ENCODE results near the gene SORCS2.

SORCS2 gene

DNA sequence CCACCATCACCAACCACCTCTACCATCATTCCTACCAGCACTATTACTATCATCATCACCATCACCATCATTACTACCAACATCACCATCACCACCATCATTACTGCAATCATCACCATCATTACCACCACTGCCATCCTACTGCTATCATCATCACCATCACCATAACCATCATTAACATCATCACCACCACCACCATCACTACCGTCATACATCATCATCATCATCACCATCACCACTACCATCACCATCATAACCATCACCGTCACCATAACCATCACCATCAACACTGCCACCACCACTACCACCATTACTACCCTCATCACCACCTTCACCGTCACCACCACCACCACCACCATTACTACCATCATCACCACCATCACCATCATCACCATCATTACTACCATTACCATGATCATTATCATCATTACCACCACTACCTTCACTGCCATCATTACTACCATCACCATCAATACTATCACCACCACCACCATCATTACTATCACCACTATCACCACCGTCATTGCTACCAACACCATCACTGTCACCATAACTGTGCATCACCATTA lies 170.6 kb downstream of the SORCS2 start:
- no peak for DNase-seq

DNA sequence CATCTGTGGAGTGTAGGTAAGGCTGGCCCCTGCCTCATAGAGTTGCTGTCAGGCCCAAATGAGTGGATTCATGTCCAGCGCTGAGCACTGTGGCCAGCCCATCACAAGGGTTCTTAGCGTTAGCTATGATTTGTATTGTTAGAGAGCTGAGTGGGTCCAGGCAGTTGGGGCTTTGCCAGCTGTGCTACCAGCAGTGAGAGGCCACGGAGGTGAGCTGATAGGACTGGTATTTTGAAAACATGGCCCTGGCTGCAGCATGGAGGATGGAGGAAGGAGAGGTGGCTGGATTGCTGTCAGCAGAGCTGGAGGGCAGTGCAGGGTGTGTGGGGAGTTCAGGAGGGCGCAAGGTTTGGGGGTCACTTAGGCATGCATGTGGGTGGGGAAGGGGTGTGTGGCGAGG lies 172.6 kb downstream of the SORCS2 start:
- no peak for DNase-seq

DNA sequence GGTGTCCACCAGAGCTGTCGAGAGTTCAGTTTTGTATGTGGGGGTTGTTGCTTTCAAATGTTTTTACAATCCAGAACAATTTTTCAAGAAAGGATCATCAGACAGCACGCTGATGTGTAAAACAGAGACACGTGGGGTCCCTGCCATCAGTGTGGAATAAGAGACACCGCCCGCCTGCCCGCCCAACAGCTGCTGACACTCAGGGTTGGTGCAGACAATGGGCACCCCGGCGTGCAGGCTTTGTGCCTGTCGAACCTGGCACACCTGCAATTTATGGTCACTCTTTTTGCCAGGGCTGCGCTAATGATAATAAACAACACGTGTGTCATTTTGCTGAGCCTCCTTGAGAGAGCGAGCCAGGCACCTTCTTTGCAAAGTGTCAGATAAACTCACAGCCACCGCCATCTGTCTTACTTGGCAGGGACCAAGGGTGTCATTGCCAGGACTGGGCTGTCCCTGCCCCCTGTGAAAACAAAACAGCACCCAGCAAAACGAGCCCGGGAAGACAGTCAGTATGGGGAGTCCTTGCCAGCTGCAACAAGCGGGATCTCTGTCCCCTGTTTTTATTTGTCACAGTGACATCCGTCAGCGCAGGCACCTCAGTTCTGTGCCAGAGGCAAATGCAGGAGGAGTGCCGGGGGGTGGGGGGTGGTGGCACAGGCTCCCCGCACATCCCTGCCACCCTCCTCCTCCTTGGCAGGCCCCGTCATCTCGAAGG lies 173.3 kb downstream of the SORCS2 start:
- DNase-seq, result no peak

DNA sequence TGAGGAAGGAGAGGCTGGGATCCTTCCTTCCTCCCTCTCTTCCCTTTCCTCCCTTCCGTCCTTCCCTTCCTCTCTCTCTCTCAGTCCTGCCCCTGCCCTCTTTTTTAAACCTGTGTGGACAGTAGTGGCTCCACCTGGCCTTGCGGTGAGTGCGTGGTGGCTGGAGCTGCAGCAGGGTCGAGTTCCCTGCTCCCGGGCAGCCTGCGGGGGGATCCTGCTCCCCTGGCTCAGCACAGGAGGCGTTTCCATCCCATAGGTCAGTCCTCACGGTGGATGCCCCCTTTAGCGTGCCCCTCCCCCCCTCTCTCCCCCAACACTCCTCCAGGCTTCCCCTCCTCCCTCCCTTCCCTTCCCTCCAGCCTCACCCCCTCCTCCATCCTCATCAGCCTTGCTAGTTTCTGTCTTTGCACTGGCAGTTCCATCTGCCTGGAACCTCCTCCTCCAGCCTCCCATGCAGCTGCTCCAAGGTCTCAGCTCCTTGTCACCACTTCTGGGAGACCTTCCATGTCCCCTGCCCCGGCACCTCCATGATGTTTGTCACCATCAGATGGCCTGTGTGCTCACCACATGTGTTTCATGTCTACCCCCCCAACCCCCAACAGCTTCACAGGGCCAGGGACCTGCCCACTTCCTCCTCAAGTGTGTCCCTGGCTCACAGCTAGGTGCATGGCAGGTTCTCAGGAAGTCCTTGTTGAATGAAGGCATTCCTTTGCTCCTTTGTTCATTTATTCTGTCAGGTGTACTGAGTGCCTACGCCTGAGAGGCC lies 174.0 kb downstream of the SORCS2 start:
- DNase-seq, result no peak

DNA sequence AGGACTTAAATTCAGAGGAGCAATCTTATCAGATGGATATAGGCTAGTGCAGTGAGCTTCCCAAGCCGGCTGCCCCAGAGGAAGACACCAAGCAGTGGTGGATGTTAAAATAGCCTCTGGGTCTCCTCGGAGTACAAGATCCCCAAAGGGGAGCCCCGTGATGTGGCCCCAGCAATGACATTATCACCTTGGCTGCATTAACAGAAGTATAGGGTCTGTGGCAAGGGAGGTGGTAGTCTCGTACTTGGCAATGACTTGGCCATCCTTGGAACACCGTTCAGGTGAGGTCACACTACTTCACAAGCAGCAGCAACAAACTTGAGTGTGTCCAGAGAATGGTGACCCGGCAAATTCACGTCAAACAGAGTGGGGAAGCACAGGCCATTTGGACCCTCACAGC lies 174.6 kb downstream of the SORCS2 start:
- no peak for DNase-seq

DNA sequence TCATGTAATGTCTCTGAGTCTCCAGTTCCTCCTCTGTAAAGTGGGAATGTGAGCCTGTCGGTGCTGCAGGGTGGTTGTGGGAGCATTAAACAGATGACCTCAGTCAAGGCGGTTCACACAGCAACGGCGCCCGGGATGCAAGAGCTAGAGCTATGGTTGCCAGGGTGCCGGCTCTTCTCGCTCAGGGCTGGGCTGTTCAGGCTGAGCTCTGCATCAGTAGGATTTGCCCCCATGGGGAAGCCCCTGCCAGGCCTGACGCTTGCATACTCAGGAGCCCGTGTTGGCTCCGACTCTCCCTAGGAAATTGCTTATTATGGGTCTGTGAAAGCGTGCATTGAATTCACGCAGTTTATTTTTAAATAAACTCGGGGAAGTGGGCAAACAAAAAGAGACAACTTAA lies 175.1 kb downstream of the SORCS2 start:
- DNase-seq, result no peak

DNA sequence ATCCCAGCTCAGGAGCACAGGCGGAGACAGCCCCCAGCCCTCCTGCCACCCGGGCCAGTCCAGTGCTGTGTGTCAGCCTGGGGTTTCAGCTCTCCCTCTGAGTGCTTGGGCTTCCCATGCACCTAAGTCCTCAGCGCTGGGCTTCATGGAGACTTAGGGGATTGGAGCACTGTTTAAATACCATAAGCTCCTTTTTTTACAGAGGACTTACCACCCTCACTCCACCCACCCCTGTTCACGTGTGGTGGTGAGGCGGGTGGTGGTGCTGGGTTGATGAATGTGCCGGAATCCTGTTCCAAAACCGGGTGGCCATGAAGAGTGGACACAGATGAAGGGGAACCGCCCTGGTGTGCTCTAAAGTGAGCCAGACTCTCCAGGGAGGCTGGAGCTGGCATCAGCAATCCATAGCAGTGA lies 175.5 kb downstream of the SORCS2 start:
- DNase-seq, result no peak

DNA sequence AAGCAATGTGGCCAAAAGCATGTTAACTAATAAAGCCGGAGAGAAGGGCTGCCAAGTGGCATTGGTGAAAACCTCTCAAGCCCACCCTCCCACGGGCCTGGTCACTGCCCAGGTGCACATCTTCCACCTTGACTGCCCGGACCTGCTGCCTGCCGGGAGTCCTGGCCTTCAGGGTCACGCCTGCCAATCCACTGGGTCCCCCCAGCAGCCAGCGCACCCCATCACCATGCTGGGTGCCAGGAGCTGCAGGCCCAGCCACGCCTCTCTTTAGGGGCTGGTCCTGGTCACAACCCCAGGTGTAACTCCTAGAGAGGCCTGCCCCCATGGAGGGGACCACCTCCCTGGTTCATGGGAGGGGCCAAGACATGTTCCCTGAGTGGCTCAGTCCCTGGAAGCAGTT lies 176.0 kb downstream of the SORCS2 start:
- DNase-seq, result no peak

DNA sequence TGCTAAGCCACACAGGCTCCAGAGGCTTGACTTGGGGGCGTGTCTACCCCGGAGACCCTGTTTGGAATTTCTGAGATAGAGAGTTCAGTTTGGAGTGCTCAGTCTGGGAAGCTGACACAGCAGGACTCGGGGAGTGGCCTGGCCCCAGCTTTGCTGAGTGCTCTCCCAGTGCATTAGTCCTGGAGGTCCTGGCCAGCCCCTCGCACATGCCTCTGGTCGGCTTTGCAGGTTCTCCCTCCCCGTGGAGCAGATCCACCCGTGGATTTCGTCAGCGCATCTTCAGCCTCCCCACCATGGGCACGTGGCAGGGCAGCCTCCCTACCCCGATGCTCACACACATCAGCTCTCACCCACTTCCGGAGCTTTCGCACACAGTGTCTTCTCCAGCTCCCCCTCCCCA lies 177.2 kb downstream of the SORCS2 start:
- no peak for DNase-seq

DNA sequence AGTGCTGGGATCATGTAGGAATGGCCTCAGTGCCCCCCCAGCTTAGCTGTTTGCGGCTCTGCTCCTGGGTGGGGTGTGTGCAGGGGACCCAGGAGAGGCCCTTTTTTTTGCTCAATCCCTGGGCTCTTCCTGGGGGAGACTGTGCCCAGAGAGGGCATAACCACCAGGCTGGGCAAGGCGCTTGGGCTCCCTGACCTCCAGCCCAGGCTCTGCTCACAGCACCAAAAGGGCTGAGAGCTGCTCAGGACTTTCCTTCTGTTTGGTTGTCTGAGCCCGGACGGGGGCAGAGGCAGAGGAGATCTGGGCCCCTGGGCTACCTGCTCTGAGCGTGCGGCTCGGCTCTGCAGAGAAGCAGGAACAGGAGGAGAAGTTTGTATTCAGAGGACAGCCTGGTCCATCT lies 177.7 kb downstream of the SORCS2 start:
- DNase-seq, result no peak

DNA sequence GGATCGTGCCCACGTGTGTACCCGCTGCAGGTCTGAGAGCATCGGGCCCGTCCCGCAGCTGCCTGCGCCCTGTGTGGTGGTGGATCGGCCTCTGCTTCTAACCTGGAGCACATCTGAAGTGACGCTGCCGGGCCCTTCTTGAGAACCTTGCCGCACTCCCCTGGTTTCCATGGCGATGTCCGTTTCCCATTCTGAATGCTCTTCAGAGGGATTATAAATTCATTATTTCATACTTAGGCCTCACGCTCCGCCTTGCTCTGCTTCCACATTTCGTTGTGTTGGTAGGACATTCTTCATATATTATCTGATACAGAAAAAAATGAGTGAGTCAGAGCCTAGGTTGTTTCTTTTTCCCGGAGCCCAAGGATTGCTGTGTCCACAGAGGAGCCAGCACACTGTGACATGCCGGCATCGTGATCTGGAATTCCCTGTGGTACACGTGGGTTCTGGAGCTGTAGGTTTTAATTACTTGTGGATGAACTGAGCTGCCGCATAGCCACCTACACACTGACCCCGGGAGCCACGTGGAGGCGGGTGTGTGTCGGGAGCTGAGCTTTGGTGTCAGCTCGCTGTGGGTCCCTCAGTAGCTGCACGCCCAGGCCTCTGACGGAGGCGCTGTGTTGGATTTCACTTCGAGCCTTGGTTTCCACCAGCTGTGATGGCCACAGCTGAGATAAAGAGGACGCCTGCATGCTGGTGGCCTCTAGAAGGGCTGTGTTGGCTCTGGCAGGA lies 179.0 kb downstream of the SORCS2 start:
- DNase-seq, result no peak

DNA sequence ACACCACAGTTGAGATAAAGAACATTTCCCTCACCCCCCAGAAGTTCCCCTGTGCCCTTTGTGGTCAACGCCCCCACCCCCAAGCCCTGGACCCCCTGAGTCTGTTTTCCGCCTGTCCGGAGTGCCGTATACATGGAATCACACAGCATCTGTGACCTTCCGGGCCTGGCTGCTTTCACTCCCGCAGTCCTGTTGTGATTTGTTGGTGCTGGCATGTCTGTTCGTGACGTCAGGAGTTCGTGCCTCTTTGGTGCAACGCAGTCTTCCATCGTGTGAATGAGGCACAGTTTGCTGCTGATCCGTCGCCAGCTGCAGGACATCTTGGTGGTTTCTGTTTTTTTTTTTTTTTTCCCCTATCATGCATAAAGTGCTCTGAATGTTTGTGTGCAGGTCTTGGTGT lies 180.3 kb downstream of the SORCS2 start:
- no peak for DNase-seq

DNA sequence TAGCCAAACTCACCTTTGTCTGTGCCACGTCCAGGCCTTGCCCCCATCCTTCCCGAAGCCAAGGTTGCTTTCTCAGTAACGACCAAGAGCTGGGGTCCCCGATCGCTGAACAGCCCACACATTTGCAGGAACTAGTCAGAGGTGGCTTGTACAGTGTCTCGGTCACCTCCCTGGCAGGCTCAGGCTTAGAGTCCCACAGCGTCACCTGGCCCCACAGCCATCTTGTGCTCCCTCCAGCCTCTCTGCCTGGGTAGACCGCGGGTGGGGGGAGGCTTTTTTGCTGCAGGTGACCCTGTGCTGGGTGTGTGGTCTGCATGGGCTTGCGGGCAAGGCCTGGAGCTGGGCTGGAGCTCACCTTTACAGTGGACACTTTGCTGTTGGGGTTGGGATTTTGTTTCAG lies 182.2 kb downstream of the SORCS2 start:
- DNase-seq, result no peak

DNA sequence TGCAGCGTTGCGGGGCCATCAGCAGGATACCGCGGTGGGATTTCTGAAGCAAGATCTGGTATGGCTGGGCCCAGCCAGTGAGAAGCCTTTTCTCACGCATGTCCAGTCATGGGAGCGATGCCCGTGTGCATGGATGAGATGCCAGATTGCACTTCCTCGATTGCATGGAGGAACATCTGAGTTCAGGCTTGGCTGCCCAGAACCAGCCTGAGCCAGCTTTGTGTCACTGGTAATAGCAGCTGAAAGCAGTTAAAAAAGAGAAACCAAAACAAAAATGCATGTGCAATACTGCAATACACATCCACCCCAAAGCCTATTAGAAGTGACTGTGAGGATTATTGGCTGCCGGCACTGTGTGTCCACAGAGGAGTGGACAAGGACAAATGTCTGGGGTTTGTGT lies 183.1 kb downstream of the SORCS2 start:
- no peak for DNase-seq

DNA sequence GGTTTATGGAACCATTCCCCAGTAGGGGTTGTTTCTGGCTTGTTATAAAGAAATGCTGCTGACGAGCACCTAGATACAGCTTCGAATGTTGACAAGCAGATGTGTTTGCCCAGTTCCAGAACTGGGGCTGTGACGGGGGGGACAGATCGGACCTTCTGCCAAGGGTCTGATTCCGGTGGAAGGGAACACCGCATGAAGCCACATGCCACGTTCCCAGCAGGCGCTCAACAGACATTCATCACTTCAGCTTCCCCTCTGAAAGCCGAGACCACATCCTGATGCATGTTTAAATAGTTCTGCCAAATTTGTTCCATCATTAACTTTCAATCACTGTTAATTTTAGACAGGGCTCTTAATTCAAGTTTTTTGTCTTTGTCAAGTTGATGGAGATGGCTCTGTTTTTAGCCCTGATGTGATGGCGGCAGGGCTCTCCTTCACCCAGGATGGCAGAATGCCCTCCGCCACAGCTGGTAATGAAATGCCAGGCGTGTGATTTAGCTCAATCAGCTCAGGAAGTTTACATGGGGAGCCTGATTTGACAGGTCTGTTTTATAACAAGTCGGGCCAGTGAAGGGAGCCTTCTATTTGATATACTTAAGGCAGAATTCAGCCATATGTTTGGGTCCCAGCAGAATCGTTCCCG lies 185.0 kb downstream of the SORCS2 start:
- DNase-seq, result no peak

DNA sequence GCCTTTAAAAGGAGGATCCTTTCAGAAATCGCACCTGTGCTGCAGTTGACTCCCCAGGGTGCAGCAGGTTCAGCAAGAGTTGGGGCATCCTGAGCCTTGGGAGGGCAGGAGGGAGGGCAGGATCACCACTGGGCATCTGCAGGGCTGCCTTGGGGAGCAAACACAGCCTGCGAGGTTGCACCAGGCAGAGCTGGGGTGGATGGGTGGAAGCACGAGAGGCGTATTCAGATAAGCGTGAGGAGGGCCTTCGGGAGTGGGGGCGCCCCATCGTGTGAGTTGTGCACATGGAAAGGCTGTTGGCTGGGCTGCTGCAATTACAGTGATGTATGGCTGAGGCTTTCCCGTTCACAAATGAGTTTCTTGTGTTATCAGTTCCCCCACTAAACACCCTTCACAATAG lies 186.8 kb downstream of the SORCS2 start:
- DNase-seq, result no peak

DNA sequence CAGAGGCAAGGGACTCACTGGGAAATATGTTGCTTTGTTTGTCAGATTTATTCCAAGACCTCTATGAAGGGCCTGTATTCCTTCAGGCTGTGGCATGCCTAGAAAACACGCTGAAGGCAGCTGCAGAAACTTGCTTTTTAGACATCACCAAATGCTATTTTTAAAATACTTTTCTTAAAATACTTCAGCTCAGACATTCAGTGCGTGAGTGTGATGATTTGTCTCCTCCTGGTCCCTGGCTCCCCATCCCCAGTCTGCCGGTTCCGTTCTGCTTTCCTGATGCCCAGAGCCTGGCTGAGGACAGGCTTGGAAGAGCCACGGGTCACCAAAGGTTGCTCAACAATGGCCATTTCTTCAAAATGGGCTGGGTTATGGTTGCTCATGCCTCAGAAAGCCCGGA lies 187.4 kb downstream of the SORCS2 start:
- peak; percentile 6 for DNase-seq

DNA sequence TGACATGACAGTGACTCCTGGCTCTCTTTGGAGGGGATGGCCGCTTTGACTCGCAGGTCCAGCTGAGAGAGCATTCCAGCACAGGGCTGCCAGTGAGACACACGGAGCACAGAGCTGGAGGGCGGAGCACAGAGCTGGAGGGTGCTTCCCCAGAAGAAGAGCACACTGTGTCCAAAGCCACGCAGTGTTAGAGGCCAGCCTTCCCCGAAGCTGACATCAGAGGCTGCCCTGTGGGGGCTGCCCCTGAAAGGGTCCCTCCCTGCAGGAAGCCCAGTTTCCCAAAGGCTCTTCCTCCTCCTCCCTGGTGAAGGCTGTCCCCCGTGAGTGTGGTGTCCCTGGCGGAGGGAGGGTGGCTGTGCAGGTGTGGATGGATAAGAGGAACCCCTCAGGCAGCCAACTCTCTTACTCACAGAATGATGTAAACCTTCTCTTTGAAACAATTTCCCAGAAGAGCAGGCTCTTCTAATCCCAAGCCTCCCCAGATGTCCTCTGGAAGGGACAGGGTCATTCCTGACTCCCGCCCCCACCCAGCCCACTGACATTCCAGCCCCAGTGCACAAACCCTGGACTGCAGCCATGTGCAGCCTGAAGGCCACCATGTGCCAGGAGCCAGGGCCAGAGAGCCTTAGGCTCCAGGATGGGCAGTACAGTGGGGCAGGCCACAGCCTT lies 189.0 kb downstream of the SORCS2 start:
- peak; percentile 29 for DNase-seq

DNA sequence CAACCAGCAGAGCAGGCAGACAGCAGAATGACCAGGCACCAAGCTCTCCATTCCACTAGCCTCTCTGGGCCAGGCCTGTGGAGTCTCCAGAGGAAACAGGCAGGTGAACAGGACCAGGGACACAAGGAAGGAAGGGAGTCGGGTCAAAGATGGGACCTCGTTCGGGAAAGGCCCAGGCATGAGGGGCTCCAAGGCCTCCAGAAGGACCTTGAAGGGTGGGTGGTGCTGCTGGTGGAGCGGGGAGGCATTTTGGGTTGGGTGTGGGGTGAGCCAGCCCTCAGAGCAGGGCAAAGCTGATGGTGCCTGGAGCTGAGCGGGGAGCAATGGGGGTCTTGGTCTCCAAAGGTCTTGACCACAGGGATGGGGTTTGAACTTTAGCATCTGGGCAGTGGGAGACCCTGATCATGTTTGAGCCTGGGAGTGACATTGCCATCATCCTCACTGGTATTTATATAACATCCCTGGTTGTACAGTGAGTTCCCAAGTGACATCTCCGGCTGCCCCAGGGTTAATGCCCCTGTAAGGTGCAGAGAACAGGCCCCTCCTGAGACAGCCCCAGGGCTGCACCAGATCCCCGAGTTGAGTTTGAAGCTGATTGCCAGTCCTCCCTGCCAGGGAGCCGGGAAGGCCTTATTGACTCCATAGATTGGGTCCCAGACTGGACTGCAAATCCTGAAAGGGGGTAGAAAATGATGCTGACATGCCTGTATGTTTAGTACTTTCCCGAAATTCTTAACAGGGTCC lies 189.7 kb downstream of the SORCS2 start:
- DNase-seq, result peak; percentile 16

DNA sequence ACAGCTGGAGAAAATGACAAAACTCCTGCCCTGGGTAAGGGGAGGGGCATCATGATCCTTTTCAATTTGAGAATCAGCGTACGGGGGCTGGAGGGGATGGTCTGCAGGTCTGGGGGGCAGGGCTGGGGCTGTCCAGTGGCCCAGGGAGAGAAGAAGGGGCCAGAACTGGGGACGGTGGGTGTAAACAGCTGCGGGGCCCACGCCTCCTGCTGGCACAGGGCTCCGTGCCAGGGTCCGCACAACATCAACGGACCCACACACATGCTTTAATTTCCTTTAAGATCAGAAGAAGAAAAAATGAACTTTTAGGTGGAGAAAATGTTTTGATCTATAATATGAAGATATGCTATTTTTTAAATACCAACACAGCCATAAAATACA lies 190.3 kb downstream of the SORCS2 start:
- peak; percentile 8 for DNase-seq

DNA sequence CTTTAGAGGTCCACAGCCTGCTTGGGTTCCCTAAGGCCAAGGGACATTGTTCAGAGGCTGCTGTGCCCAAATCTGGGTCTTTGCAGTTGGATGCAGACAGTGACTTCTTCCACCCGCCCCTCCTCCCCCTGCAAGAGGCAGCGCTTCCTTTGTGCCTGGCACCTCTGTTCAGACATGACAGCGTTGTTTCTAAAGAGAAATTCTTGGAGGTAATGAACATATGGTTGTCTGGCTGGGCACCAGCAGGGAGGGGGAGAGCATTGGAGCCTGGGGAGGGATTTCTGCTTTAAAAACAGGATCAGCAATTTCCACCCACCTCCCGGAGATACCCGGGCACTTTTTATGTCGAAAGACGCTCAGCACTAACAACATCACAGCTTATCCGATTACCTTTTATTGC lies 190.9 kb downstream of the SORCS2 start:
- DNase-seq, result peak; percentile 15

Data from left hindlimb (tissue), 1 donor.